Loucy (cell line): Measurements from ENCODE around the gene OR2K2.
"Not testable (repeated sequence)": the region's sequence is repeated elsewhere in the genome, so short reads cannot be mapped to it uniquely, and the experiment has no call there.

Experiments
- H2AFZ ChIP-seq: fragments of 200-600 bp; sonication (generic); 2 replicates; pipeline ENCODE4 v1.6.0; 2016; ENCODE audit warnings: antibody characterized with exemption, mild to moderate bottlenecking, low read length, moderate library complexity
- H3F3A ChIP-seq: fragments of 200-600 bp; 2 replicates; pipeline ENCODE4 v1.6.0; 2016; ENCODE audit warnings: antibody characterized with exemption, low read depth, mild to moderate bottlenecking
- H3K27me3 ChIP-seq: fragments of 200-600 bp; sonication (generic); 2 replicates; pipeline ENCODE4 v1.6.1; 2014; ENCODE audit warnings: low read length, mild to moderate bottlenecking; ENCODE audit not compliant: insufficient read depth, poor library complexity, severe bottlenecking
- H3K36me3 ChIP-seq: fragments of 200-600 bp; sonication (generic); 2 replicates; pipeline ENCODE4 v1.6.1; 2016; ENCODE audit warnings: low read length; ENCODE audit not compliant: insufficient read depth
- H3K4me1 ChIP-seq: fragments of 200-600 bp; sonication (generic); 2 replicates; pipeline ENCODE4 v1.5.1; 2014; ENCODE audit warnings: low read length, mild to moderate bottlenecking; ENCODE audit not compliant: insufficient read depth, poor library complexity, severe bottlenecking
- H3K4me2 ChIP-seq: fragments of 200-600 bp; sonication (generic); 2 replicates; pipeline ENCODE4 v1.6.0; 2014; ENCODE audit warnings: antibody characterized with exemption, low read length, low read depth, mild to moderate bottlenecking; ENCODE audit not compliant: poor library complexity, severe bottlenecking
- H3K4me3 ChIP-seq: fragments of 200-600 bp; sonication (generic); 2 replicates; pipeline ENCODE4 v1.5.1; 2014; ENCODE audit warnings: low read length, mild to moderate bottlenecking, mixed read lengths; ENCODE audit not compliant: poor library complexity, severe bottlenecking
- H3K79me2 ChIP-seq: fragments of 200-600 bp; sonication (generic); 2 replicates; pipeline ENCODE4 v1.6.1; 2014; ENCODE audit warnings: low read length; ENCODE audit not compliant: insufficient read depth
- H3K9ac ChIP-seq: fragments of 200-600 bp; sonication (generic); 2 replicates; pipeline ENCODE4 v1.6.0; 2014; ENCODE audit warnings: mild to moderate bottlenecking, low read depth, low read length, moderate library complexity; ENCODE audit not compliant: poor library complexity, severe bottlenecking
- H3K9me2 ChIP-seq: fragments of 200-600 bp; sonication (generic); replicated peaks from 2 replicates; pipeline ENCODE4 v1.6.1; 2016; ENCODE audit warnings: low read depth, low read length, mixed read lengths
- H3K9me3 ChIP-seq: fragments of 200-600 bp; sonication (generic); 2 replicates; pipeline ENCODE4 v1.6.1; 2014; ENCODE audit warnings: mild to moderate bottlenecking, antibody characterized with exemption, low read length, low read depth; ENCODE audit not compliant: insufficient read depth
- H4K20me1 ChIP-seq: fragments of 200-600 bp; sonication (generic); 2 replicates; pipeline ENCODE4 v1.6.0; 2014; ENCODE audit warnings: antibody characterized with exemption, low read length, mild to moderate bottlenecking; ENCODE audit not compliant: insufficient read depth, poor library complexity, severe bottlenecking
- CTCF ChIP-seq: fragments of 200-600 bp; sonication (generic); conservative IDR thresholded peaks from 2 replicates; pipeline ENCODE4 v1.5.1; 2014; ENCODE audit warnings: mild to moderate bottlenecking, antibody characterized with exemption, low read length
- EZH2phosphoT487 ChIP-seq: fragments of 200-600 bp; IDR thresholded peaks from 2 replicates; pipeline ENCODE4 v1.6.1; 2018; ENCODE audit warnings: antibody characterized with exemption, mild to moderate bottlenecking, moderate library complexity, borderline replicate concordance

The OR2K2 gene

GRCh38 chr9:111350556-111350955, 20.5 kb upstream of the OR2K2 start:
- TF ChIP-seq EZH2phosphoT487, result no peak
- no peak for TF ChIP-seq CTCF
- H3K36me3 ChIP-seq, result no peaks in the 10 kb centered on the region
- no peak overlapping the region for H3K4me2 ChIP-seq
- H3K9ac ChIP-seq, result no peak overlapping the region
- H3K27me3 ChIP-seq, result no peaks in the 10 kb centered on the region
- no peak overlapping the region for H2AFZ ChIP-seq
- H3K4me3 ChIP-seq, result no peak overlapping the region
- H3K9me3 ChIP-seq, result no peaks in the 10 kb centered on the region
- H3K9me2 ChIP-seq, result no peaks in the 10 kb centered on the region
- no peaks in the 10 kb centered on the region for H3K4me1 ChIP-seq
- no peaks in the 10 kb centered on the region for H4K20me1 ChIP-seq
- H3F3A ChIP-seq, result no peaks in the 10 kb centered on the region
- no peaks in the 10 kb centered on the region for H3K79me2 ChIP-seq

- no peaks in the 10 kb centered on the region for H4K20me1 ChIP-seq
- no peaks in the 10 kb centered on the region for H3K79me2 ChIP-seq
- H3K4me3 ChIP-seq, result no peak overlapping the region
- H3K4me2 ChIP-seq, result no peak overlapping the region
- H3K36me3 ChIP-seq, result no peaks in the 10 kb centered on the region
- no peaks in the 10 kb centered on the region for H3K27me3 ChIP-seq
- H3F3A ChIP-seq, result no peaks in the 10 kb centered on the region
- H3K9ac ChIP-seq, result no peak overlapping the region
- H3K9me2 ChIP-seq, result no peaks in the 10 kb centered on the region
- no peak overlapping the region for H2AFZ ChIP-seq
- TF ChIP-seq EZH2phosphoT487 (no peak), CTCF (no peak)
- H3K9me3 ChIP-seq, result no peaks in the 10 kb centered on the region
- H3K4me1 ChIP-seq, result no peaks in the 10 kb centered on the region
Observed at GRCh38 chr9:111349766-111350165, 19.7 kb upstream of the OR2K2 start.

GRCh38 chr9:111348821-111349271, 18.8 kb upstream of the OR2K2 start:
- Histone ChIP-seq H2AFZ (no peak overlapping the region), H3K36me3 (no peaks in the 10 kb centered on the region), H3K9me3 (no peaks in the 10 kb centered on the region), H3K27me3 (no peaks in the 10 kb centered on the region), H3K4me2 (no peak overlapping the region), H3K9ac (no peak overlapping the region), H3K4me3 (no peak overlapping the region), H4K20me1 (no peaks in the 10 kb centered on the region), H3K4me1 (no peaks in the 10 kb centered on the region), H3F3A (no peaks in the 10 kb centered on the region), H3K9me2 (no peaks in the 10 kb centered on the region), H3K79me2 (no peaks in the 10 kb centered on the region)
- no peak for TF ChIP-seq CTCF
- no peak for TF ChIP-seq EZH2phosphoT487

- H3K9me2 ChIP-seq, H3K36me3 ChIP-seq, H3K4me3 ChIP-seq, H3F3A ChIP-seq, H3K4me1 ChIP-seq, H3K4me2 ChIP-seq, H2AFZ ChIP-seq, H3K9me3 ChIP-seq, H3K27me3 ChIP-seq, H4K20me1 ChIP-seq, H3K9ac ChIP-seq, H3K79me2 ChIP-seq: not testable (repeated sequence)
Observed at GRCh38 chr9:111334318-111334863, 4.4 kb upstream of the OR2K2 start.
